ENCODE results near the gene SPTAN1. TPM values are rescaled to one million over a fixed set of nuclear protein-coding genes. Genes with fewer than 3 reads are reported as not detected.

The SPTAN1 gene
- total RNA-seq, 1 experiment from 2014 or later, result 111 TPM

DNA sequence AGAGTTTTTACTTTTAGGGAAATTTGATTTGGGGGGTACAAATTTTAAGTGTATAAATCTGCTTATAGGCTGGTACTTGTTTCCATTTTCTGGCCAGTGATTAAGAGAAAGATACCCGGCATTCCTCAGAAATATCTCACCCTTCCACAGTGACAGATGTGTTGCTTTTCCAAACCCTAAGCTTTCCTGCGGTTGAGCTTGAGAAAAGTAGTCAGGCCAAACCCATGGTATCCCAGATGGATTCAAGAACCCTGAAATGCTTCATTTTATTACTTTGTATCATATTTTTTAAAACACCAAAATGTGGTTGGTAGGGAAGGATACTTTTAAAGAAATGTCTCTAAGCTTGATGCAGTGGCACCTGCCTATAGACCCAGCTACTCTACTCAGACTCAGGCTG, 23.5 kb downstream of the SPTAN1 start:
- Histone ChIP-seq H2AFZ (ENCODE audit: low read depth, low read length, poor library complexity, severe bottlenecking) (no peak overlapping the region), H3K36me3 (ENCODE audit: control insufficient read depth in 1 of 2, insufficient read depth in 2 of 2, low read length in 2 of 2) (peaks cover 47 to 66% of the 10 kb centered on the region in 2 experiments; a peak in 3 of 4 replicates), H3K4me2 (ENCODE audit: low read length) (no peak overlapping the region), H3K27ac (ENCODE audit: low read depth, low read length) (no peak overlapping the region), H3K9me2 (ENCODE audit: insufficient read depth) (no peaks in the 10 kb centered on the region), H3K4me1 (ENCODE audit: control insufficient read depth in 1 of 2, insufficient read depth in 2 of 2, low read length in 2 of 2) (no peaks in the 10 kb centered on the region), H3K9me3 (ENCODE audit: control insufficient read depth in 1 of 2, insufficient read depth in 1 of 2, low read depth in 1 of 2, low read length in 2 of 2) (no peaks in the 10 kb centered on the region), H3K4me3 (replicated peaks in 1 of 2; ENCODE audit: low read depth in 1 of 2, low read length in 2 of 2) (no peak overlapping the region), H4K20me1 (ENCODE audit: insufficient read depth) (no peaks in the 10 kb centered on the region), H3K9ac (ENCODE audit: low read length) (no peak overlapping the region), H3K79me2 (ENCODE audit: insufficient read depth, low read length) (no peaks in the 10 kb centered on the region), H3K27me3 (ENCODE audit: insufficient read depth, low read length) (no peaks in the 10 kb centered on the region)
- RAD21 ChIA-PET (ENCODE audit: low non-redundant PET in 1 of 2, low total read pairs in 2 of 2, uncharacterized antibody in 2 of 2, unreplicated experiment in 2 of 2), result no interaction called here
- CTCF ChIA-PET, result no interaction called here
- intact Hi-C loops (cut with micrococcal nuclease), result no loop called here
- TF ChIP-seq MAX (IDR thresholded peaks at IDR 0.05) (no peak), SIN3A (IDR thresholded peaks at IDR 0.05; ENCODE audit: low read depth) (no peak), EGR1 (IDR thresholded peaks at IDR 0.05; ENCODE audit: low read depth) (no peak), EZH2phosphoT487 (IDR thresholded peaks at IDR 0.05; ENCODE audit: borderline replicate concordance) (no peak), SP1 (IDR thresholded peaks at IDR 0.05; ENCODE audit: low read depth) (no peak), CBX3 (IDR thresholded peaks at IDR 0.05; ENCODE audit: low read depth) (no peak), TCF7L2 (IDR thresholded peaks at IDR 0.05; ENCODE audit: borderline replicate concordance, extremely low read depth, insufficient read depth, insufficient read length) (no peak), JUND (IDR thresholded peaks at IDR 0.05) (no peak), ZFX (IDR thresholded peaks at IDR 0.05) (no peak)
- TF ChIP-seq, protein P1, sequence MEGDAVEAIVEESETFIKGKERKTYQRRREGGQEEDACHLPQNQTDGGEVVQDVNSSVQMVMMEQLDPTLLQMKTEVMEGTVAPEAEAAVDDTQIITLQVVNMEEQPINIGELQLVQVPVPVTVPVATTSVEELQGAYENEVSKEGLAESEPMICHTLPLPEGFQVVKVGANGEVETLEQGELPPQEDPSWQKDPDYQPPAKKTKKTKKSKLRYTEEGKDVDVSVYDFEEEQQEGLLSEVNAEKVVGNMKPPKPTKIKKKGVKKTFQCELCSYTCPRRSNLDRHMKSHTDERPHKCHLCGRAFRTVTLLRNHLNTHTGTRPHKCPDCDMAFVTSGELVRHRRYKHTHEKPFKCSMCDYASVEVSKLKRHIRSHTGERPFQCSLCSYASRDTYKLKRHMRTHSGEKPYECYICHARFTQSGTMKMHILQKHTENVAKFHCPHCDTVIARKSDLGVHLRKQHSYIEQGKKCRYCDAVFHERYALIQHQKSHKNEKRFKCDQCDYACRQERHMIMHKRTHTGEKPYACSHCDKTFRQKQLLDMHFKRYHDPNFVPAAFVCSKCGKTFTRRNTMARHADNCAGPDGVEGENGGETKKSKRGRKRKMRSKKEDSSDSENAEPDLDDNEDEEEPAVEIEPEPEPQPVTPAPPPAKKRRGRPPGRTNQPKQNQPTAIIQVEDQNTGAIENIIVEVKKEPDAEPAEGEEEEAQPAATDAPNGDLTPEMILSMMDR (IDR thresholded peaks at IDR 0.05 in 2 of 3, conservative IDR thresholded peaks at IDR 0.05 in 1 of 3; ENCODE audit: borderline replicate concordance in 1 of 3, insufficient read depth in 1 of 3, low read depth in 2 of 3, low read length in 2 of 3), result no peak
- TF ChIP-seq, protein P2, sequence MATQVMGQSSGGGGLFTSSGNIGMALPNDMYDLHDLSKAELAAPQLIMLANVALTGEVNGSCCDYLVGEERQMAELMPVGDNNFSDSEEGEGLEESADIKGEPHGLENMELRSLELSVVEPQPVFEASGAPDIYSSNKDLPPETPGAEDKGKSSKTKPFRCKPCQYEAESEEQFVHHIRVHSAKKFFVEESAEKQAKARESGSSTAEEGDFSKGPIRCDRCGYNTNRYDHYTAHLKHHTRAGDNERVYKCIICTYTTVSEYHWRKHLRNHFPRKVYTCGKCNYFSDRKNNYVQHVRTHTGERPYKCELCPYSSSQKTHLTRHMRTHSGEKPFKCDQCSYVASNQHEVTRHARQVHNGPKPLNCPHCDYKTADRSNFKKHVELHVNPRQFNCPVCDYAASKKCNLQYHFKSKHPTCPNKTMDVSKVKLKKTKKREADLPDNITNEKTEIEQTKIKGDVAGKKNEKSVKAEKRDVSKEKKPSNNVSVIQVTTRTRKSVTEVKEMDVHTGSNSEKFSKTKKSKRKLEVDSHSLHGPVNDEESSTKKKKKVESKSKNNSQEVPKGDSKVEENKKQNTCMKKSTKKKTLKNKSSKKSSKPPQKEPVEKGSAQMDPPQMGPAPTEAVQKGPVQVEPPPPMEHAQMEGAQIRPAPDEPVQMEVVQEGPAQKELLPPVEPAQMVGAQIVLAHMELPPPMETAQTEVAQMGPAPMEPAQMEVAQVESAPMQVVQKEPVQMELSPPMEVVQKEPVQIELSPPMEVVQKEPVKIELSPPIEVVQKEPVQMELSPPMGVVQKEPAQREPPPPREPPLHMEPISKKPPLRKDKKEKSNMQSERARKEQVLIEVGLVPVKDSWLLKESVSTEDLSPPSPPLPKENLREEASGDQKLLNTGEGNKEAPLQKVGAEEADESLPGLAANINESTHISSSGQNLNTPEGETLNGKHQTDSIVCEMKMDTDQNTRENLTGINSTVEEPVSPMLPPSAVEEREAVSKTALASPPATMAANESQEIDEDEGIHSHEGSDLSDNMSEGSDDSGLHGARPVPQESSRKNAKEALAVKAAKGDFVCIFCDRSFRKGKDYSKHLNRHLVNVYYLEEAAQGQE (IDR thresholded peaks at IDR 0.05; ENCODE audit: low read depth), result no peak
- DNase-seq (ENCODE audit: low read depth, low spot score) (no peak), ATAC-seq (no peak)
- no TSS peak for BruUV-seq (replicated peaks)
- POLR2A ChIA-PET, result no interaction called here
